Measurements from ENCODE around the gene ABLIM3. TPM values are rescaled to one million over a fixed set of nuclear protein-coding genes. Genes with fewer than 3 reads are reported as not detected.

The ABLIM3 gene
- not detected in 2 replicates for total RNA-seq

- Mint-ChIP-seq H3K27ac (no peak within 1 kb of the TSS), H3K4me1 (peaks cover 2% of the 10 kb centered on the region), H3K4me3 (peak within 1 kb of the TSS; percentile 63), H3K9me3 (no peaks in the 10 kb centered on the region), H3K27me3 (peaks cover 39% of the 10 kb centered on the region), H3K36me3 (ENCODE audit: low read depth) (no peaks in the 10 kb centered on the region)
- peak; percentile 93 for DNase-seq
- intact Hi-C loops (cut with micrococcal nuclease), result loop anchor here (1.0 to 5.0 kb wide), 3 partner anchors 123 to 421 kb away; no protein-coding TSS in a partner anchor
These were observed at the start of gene ABLIM3 for GRCh38 chr5:149141224-149141956. Gene ABLIM3, plus strand, starts transcription at chr5:149141493. Its CDS starts 603 bp downstream, at chr5:149142096.

DNA sequence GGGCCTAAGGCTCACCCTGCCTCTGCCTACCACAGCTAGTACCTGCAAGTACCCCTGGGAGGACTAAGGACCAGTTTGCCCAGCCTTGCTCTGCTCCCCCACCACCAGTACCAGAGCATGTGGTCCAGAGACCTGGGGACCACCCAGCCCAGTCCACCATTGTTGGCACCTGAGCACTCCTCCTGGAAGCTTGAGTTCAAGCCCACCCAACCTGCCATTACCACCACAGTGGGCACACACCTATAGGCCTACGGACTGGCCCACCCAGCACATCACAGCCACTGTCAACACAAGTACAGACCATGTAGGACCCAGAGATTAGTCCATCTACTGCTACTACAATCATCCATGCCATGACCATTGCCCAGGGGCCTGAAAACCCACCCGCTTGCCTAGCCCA is 47.7 kb upstream of the ABLIM3 start:
- no peak for DNase-seq
- no peaks in the 10 kb centered on the region for H3K27me3 Mint-ChIP-seq
- no peaks in the 10 kb centered on the region for H3K4me1 Mint-ChIP-seq
- no peaks in the 10 kb centered on the region for H3K36me3 Mint-ChIP-seq (ENCODE audit: low read depth)
- H3K9me3 Mint-ChIP-seq, result peaks cover 24% of the 10 kb centered on the region
- H3K4me3 Mint-ChIP-seq, result no peak overlapping the region
- intact Hi-C loops (cut with micrococcal nuclease), result no loop called here
- no peak overlapping the region for H3K27ac Mint-ChIP-seq

DNA sequence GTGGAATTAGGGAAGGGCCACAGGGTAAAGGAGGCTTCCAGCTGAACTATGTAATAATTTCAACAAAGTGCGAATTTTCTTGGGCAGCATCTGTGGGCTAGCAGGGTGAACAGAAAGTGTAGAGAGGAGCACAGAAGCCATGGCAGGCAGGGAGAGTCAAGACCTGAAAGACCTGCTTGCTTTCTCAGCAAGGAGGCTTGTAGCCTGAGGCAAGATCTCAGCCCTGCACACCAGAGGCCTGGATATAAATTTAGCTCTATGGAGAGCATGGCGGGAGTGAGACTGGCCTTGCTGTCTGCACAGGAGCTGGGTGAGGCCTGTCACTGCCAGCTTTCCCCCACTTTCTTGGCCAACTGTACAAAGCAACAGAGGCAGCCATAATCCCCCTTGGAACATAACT is 46.3 kb upstream of the ABLIM3 start:
- no peaks in the 10 kb centered on the region for H3K27me3 Mint-ChIP-seq
- DNase-seq, result no peak
- no peaks in the 10 kb centered on the region for H3K36me3 Mint-ChIP-seq (ENCODE audit: low read depth)
- H3K9me3 Mint-ChIP-seq, result peaks cover 35% of the 10 kb centered on the region
- intact Hi-C loops (cut with micrococcal nuclease), result no loop called here
- no peak overlapping the region for H3K4me3 Mint-ChIP-seq
- H3K4me1 Mint-ChIP-seq, result no peaks in the 10 kb centered on the region
- no peak overlapping the region for H3K27ac Mint-ChIP-seq

DNA sequence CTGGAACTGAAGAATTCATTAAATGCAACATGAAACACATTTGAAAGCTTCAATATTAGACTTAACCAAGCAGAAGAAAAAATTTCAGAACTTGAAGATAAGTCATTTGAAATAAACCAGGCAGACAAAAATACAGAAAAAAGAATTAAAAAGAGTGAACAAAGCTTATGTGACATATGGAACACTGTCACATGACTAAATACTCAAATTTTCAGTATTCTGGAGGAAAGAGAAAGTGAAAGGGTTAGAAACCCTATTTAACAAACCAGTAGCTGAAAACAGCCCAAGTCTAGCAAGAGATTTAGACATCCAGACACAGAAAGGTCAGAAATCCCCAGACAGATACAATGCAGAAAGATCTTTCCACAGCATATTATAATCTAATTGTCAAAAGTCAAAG is 41.4 kb upstream of the ABLIM3 start:
- intact Hi-C loops (cut with micrococcal nuclease), result no loop called here
- Mint-ChIP-seq H3K27ac (no peak overlapping the region), H3K4me3 (no peak overlapping the region), H3K27me3 (peaks cover 13% of the 10 kb centered on the region), H3K36me3 (ENCODE audit: low read depth) (no peaks in the 10 kb centered on the region), H3K9me3 (peaks cover 47% of the 10 kb centered on the region), H3K4me1 (no peaks in the 10 kb centered on the region)
- DNase-seq, result no peak

DNA sequence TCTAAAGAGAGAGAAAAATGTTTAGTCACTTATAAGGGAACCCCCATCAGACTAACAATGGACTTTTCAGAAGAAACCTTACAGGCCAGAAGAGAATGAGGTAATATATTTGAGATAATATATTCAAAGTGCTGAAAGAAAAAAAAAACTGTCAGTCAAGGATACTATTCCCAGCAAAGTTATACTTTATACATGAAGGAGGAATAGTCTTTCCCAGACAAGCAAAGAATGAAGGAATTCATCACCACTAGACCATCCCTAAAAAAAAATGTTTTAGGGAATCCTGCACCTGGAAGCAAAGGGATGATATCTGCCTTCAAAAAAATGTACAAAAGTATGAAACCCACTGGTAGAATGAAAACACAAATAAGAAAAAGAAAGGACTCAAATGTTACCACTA is 41.0 kb upstream of the ABLIM3 start:
- H3K27ac Mint-ChIP-seq, result no peak overlapping the region
- H3K4me1 Mint-ChIP-seq, result no peaks in the 10 kb centered on the region
- H3K36me3 Mint-ChIP-seq (ENCODE audit: low read depth), result no peaks in the 10 kb centered on the region
- H3K9me3 Mint-ChIP-seq, result peaks cover 47% of the 10 kb centered on the region
- peaks cover 13% of the 10 kb centered on the region for H3K27me3 Mint-ChIP-seq
- DNase-seq, result no peak
- intact Hi-C loops (cut with micrococcal nuclease), result no loop called here
- H3K4me3 Mint-ChIP-seq, result no peak overlapping the region

DNA sequence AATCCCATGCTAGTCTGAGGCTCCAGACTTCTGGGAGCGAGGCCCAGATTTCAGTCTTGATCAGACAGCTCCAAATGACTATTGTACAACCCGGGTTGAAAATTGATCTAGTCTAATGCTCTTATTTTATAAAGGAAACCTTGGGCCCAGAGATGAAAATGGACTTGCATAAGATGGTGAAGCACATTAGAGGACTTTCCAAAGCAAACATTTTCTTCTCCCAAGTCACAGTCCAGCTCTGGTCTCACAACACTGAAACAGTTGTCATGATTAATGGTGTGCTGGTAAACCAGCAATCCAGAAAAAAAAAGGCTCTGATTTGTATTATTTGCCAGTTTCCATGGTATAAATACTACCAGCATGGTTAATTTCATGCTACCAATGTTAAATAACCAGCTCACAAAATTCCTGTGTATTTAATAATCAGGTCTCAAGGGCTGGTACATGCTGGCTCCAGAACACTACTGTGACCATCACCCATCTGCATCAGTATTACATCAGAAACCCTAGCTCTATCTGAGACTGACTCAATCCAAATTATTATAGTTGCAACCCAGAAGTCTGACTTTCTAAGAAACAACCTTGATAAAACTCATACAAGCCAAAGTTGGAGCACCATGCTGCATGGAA is 32.5 kb upstream of the ABLIM3 start:
- Mint-ChIP-seq H3K4me1 (no peaks in the 10 kb centered on the region), H3K4me3 (no peak overlapping the region), H3K9me3 (no peaks in the 10 kb centered on the region), H3K36me3 (ENCODE audit: low read depth) (no peaks in the 10 kb centered on the region), H3K27ac (no peak overlapping the region), H3K27me3 (peaks cover 6% of the 10 kb centered on the region)
- no peak for DNase-seq
- intact Hi-C loops (cut with micrococcal nuclease), result no loop called here

DNA sequence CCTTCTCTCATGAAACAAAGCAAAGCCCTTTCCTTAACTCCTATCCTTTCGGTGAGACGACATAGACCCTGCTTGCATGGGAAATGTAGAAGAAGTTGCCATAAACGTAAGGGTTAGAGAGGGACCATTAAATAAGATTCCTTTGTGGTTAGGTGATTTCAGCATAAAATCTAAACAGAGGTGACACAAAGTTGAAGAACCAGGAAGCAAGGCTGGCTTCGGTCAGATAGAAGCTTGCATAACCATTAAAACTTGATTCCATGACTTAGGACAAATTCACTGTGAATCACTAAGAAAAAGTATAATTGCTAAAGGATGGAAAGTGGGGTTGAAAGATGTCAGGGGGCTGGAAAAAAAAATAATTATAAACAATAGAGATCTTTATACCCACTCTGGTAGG is 30.9 kb upstream of the ABLIM3 start:
- no peak for DNase-seq
- H3K4me3 Mint-ChIP-seq, result no peak overlapping the region
- intact Hi-C loops (cut with micrococcal nuclease), result no loop called here
- H3K9me3 Mint-ChIP-seq, result no peaks in the 10 kb centered on the region
- H3K27me3 Mint-ChIP-seq, result peaks cover 6% of the 10 kb centered on the region
- no peaks in the 10 kb centered on the region for H3K36me3 Mint-ChIP-seq (ENCODE audit: low read depth)
- H3K27ac Mint-ChIP-seq, result no peak overlapping the region
- no peaks in the 10 kb centered on the region for H3K4me1 Mint-ChIP-seq

- no peak for DNase-seq
- Mint-ChIP-seq H3K36me3 (ENCODE audit: low read depth) (no peaks in the 10 kb centered on the region), H3K27ac (no peak overlapping the region), H3K9me3 (no peaks in the 10 kb centered on the region), H3K4me1 (peaks cover 8% of the 10 kb centered on the region), H3K4me3 (no peak overlapping the region), H3K27me3 (peaks cover 17% of the 10 kb centered on the region)
- intact Hi-C loops (cut with micrococcal nuclease), result loop anchor here (2.0 kb wide), 1 partner anchor 381 kb away; no protein-coding TSS in a partner anchor
These were observed 27.6 kb upstream of the ABLIM3 start for GRCh38 chr5:149113669-149114068.

- peak; percentile 77 for DNase-seq
- Mint-ChIP-seq H3K9me3 (no peaks in the 10 kb centered on the region), H3K36me3 (ENCODE audit: low read depth) (no peaks in the 10 kb centered on the region), H3K4me1 (peaks cover 8% of the 10 kb centered on the region), H3K27ac (no peak overlapping the region), H3K27me3 (peaks cover 16% of the 10 kb centered on the region), H3K4me3 (no peak overlapping the region)
- intact Hi-C loops (cut with micrococcal nuclease), result loop anchor here (2.0 kb wide), 1 partner anchor 382 kb away; no protein-coding TSS in a partner anchor
These were observed 26.6 kb upstream of the ABLIM3 start for GRCh38 chr5:149114403-149115312.

DNA sequence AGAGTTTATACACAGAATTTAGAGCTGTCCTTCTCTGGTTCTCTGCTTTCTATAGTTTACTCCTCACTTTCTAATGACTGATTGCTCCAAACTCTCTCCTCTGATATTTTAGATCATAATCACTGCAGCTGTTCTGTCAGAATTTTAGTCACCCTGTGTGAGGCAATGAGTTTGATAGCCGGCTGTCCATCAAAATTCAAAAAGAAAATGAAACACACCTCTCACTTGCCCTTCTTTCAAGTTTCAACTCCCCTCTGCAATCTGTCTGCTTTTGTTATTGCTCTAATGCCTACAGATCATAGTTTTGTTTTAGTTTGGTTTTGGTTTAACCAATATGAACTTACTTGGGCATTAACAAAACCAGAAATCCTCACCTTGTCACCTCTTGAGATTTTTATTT is 23.3 kb upstream of the ABLIM3 start:
- H3K4me3 Mint-ChIP-seq, result no peak overlapping the region
- no peak overlapping the region for H3K27ac Mint-ChIP-seq
- no peak for DNase-seq

GRCh38 chr5:149118463-149118862 is 22.8 kb upstream of the ABLIM3 start:
- Mint-ChIP-seq H3K36me3 (ENCODE audit: low read depth) (no peaks in the 10 kb centered on the region), H3K27me3 (peaks cover 17% of the 10 kb centered on the region), H3K27ac (no peak overlapping the region), H3K4me1 (peaks cover 8% of the 10 kb centered on the region), H3K9me3 (no peaks in the 10 kb centered on the region), H3K4me3 (no peak overlapping the region)
- intact Hi-C loops (cut with micrococcal nuclease), result no loop called here
- DNase-seq, result no peak

More for the DNA sequence above, 23.3 kb upstream of the ABLIM3 start:
- Mint-ChIP-seq H3K4me1 (peaks cover 8% of the 10 kb centered on the region), H3K9me3 (no peaks in the 10 kb centered on the region), H3K27me3 (peaks cover 17% of the 10 kb centered on the region), H3K36me3 (ENCODE audit: low read depth) (no peaks in the 10 kb centered on the region)
- intact Hi-C loops (cut with micrococcal nuclease), result no loop called here

- H3K27me3 Mint-ChIP-seq, result peaks cover 19% of the 10 kb centered on the region
- DNase-seq, result no peak
- no peak overlapping the region for H3K4me3 Mint-ChIP-seq
- no peak overlapping the region for H3K27ac Mint-ChIP-seq
- intact Hi-C loops (cut with micrococcal nuclease), result no loop called here
- H3K9me3 Mint-ChIP-seq, result no peaks in the 10 kb centered on the region
- no peaks in the 10 kb centered on the region for H3K36me3 Mint-ChIP-seq (ENCODE audit: low read depth)
- peaks cover 8% of the 10 kb centered on the region for H3K4me1 Mint-ChIP-seq
These were observed 20.1 kb upstream of the ABLIM3 start for GRCh38 chr5:149121145-149121544.

DNA sequence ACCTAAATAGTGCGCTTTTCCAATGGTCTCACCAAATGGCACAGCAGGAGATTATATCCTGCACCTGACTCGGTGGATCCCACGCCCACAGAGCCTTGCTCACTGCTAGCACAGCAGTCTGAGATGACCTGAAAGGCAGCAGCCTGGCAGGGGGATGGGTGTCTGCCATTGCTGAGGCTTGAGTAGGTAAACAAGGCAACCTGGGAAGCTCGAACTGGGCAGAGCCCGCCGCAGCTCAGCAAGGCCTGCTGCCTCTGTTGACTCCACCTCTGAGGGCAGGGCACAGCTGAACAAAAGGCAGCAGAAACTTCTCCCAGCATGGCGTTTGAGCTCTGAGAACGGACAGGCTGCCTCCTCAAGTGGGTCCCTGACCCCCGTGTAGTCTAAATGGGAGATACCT is 18.1 kb upstream of the ABLIM3 start:
- H3K36me3 Mint-ChIP-seq (ENCODE audit: low read depth), result no peaks in the 10 kb centered on the region
- no peaks in the 10 kb centered on the region for H3K4me1 Mint-ChIP-seq
- intact Hi-C loops (cut with micrococcal nuclease), result no loop called here

More for the DNA sequence above, 18.1 kb upstream of the ABLIM3 start:
- no peaks in the 10 kb centered on the region for H3K9me3 Mint-ChIP-seq
- DNase-seq, result no peak
- no peak overlapping the region for H3K4me3 Mint-ChIP-seq
- no peak overlapping the region for H3K27ac Mint-ChIP-seq
- peaks cover 14% of the 10 kb centered on the region for H3K27me3 Mint-ChIP-seq

Measured in activated CD4-positive, alpha-beta T cell treated with anti-CD3 and anti-CD28 coated beads, Interleukin-2, amount 10 ng/mL, durations not matched to agents 24 days and 14 days (primary cell).